ENCODE measurements around the gene CHD2.

DNA sequence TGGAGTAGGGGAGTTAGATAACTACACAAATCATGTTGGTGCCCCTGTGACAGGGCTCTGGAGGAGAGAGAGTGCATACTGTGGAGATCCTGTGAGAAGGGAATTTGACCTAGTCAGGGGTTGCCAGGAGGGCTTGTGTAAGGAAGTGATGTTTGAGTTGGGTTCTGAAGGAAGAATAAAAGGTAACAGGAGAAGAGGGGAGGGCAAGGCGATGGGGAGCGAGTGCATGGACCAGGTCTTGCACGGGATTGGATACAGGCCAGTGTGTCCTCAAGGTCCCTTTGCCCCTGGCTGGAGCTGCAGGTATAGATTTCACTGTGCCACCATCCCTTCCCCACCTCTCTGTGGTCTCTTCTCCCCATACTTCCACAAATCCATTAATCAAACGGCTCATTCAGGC lies 105.0 kb downstream of the CHD2 start:
- TF ChIP-seq, protein P1, sequence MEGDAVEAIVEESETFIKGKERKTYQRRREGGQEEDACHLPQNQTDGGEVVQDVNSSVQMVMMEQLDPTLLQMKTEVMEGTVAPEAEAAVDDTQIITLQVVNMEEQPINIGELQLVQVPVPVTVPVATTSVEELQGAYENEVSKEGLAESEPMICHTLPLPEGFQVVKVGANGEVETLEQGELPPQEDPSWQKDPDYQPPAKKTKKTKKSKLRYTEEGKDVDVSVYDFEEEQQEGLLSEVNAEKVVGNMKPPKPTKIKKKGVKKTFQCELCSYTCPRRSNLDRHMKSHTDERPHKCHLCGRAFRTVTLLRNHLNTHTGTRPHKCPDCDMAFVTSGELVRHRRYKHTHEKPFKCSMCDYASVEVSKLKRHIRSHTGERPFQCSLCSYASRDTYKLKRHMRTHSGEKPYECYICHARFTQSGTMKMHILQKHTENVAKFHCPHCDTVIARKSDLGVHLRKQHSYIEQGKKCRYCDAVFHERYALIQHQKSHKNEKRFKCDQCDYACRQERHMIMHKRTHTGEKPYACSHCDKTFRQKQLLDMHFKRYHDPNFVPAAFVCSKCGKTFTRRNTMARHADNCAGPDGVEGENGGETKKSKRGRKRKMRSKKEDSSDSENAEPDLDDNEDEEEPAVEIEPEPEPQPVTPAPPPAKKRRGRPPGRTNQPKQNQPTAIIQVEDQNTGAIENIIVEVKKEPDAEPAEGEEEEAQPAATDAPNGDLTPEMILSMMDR (IDR thresholded peaks at IDR 0.05) = no peak
- no peak for TF ChIP-seq POLR2AphosphoS5 (IDR thresholded peaks at IDR 0.05)

Measured in sigmoid colon (tissue), 4 donors.